ENCODE data around the gene CDC6.

Gene CDC6

DNA sequence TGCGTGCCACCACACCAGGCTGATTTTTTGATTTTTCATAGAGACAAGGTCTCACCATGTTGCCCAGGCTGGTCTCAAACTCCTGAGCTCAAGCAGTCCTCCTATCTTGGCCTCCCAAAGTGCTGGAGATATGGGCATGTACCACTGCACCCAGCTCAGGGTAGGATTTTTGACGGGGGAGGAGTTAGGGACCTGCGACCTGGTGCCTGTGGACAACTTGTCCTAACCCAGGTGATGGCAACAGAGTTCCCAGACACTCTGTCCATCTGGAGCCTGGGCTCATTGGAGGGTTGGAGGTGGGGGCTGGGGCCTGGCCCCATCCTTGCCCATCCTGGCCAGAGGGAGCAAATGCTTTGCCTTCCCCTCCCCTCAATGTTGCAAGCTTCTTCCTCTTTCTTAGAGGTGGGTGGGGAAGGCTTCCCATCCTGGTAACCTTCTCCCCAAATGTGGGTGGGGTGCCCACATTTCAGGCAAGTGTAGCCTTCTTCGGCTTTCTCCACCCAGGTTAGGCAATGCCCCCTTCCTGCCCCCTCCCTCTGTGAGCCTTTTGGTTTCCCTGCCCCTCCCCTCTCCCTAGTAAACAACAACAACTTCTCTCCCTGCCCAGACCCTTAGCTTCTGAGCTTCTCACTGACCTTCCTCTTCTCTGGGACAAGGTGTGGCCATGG lies 46.2 kb downstream of the CDC6 start:
- TF ChIP-seq EP300 (IDR thresholded peaks at IDR 0.05; ENCODE audit: borderline replicate concordance), result no peak
- TF ChIP-seq TCF12 (IDR thresholded peaks at IDR 0.05; ENCODE audit: low read depth), result no peak
- no peak for TF ChIP-seq FOXM1 (IDR thresholded peaks at IDR 0.05; ENCODE audit: borderline replicate concordance, low read depth)
- TF ChIP-seq, protein P1, sequence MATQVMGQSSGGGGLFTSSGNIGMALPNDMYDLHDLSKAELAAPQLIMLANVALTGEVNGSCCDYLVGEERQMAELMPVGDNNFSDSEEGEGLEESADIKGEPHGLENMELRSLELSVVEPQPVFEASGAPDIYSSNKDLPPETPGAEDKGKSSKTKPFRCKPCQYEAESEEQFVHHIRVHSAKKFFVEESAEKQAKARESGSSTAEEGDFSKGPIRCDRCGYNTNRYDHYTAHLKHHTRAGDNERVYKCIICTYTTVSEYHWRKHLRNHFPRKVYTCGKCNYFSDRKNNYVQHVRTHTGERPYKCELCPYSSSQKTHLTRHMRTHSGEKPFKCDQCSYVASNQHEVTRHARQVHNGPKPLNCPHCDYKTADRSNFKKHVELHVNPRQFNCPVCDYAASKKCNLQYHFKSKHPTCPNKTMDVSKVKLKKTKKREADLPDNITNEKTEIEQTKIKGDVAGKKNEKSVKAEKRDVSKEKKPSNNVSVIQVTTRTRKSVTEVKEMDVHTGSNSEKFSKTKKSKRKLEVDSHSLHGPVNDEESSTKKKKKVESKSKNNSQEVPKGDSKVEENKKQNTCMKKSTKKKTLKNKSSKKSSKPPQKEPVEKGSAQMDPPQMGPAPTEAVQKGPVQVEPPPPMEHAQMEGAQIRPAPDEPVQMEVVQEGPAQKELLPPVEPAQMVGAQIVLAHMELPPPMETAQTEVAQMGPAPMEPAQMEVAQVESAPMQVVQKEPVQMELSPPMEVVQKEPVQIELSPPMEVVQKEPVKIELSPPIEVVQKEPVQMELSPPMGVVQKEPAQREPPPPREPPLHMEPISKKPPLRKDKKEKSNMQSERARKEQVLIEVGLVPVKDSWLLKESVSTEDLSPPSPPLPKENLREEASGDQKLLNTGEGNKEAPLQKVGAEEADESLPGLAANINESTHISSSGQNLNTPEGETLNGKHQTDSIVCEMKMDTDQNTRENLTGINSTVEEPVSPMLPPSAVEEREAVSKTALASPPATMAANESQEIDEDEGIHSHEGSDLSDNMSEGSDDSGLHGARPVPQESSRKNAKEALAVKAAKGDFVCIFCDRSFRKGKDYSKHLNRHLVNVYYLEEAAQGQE (IDR thresholded peaks at IDR 0.05; ENCODE audit: low read depth), result no peak
- TF ChIP-seq, protein P2, sequence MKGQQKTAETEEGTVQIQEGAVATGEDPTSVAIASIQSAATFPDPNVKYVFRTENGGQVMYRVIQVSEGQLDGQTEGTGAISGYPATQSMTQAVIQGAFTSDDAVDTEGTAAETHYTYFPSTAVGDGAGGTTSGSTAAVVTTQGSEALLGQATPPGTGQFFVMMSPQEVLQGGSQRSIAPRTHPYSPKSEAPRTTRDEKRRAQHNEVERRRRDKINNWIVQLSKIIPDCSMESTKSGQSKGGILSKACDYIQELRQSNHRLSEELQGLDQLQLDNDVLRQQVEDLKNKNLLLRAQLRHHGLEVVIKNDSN (IDR thresholded peaks at IDR 0.05), result no peak

DNA sequence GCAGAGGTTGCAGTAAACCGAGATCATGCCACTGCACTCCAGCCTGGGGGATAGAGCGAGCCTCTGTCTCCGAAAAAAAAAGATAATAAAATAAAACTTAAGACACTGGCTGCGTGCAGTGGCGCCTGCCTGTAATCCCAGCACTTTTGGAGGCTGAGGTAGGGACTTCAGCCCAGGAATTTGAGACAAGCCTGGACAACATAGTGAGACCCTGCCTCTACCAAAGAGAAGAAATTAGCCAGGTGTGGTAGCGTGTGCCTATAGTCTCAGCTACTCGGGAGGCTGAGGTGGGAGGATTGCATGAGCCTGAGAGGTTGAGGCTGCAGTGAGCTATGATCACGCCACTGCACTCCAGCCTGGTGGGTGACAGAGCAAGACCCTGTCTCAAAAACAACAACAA lies 47.9 kb downstream of the CDC6 start:
- TF ChIP-seq, protein P1 (IDR thresholded peaks at IDR 0.05; ENCODE audit: low read depth), result no peak
- TF ChIP-seq CREB1 (IDR thresholded peaks at IDR 0.05; ENCODE audit: low read depth) (no peak), EP300 (IDR thresholded peaks at IDR 0.05; ENCODE audit: borderline replicate concordance) (no peak)

DNA sequence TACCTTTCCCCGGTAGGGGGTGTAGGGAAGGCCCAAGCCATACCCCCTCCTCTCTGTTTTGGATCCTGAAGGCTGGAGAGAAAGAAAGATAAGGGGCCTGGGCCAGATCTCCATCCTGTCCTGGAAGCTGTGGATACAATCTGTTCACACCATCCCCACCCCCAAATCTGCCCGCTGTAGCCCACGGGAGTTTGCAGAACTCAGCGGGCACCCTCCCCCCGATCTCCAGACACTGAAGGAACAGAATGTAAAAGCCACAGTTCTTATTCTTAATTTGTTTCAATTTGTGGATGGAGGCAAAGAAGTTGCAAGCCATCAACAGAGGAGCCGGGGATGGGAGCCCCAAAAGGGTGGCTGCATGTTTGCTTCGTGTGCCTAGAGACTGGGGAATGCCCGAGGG lies 49.7 kb downstream of the CDC6 start:
- TF ChIP-seq, protein P3, sequence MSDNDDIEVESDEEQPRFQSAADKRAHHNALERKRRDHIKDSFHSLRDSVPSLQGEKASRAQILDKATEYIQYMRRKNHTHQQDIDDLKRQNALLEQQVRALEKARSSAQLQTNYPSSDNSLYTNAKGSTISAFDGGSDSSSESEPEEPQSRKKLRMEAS (IDR thresholded peaks at IDR 0.05), result no peak
- TF ChIP-seq RAD21 (IDR thresholded peaks at IDR 0.05; ENCODE audit: low read depth) (no peak), TAF1 (IDR thresholded peaks at IDR 0.05; ENCODE audit: low read depth) (no peak), NFIC (IDR thresholded peaks at IDR 0.05) (no peak), EP300 (IDR thresholded peaks at IDR 0.05; ENCODE audit: borderline replicate concordance) (no peak), ZBTB7A (IDR thresholded peaks at IDR 0.05; ENCODE audit: low read depth) (no peak), TCF12 (IDR thresholded peaks at IDR 0.05; ENCODE audit: low read depth) (no peak), CREB1 (IDR thresholded peaks at IDR 0.05; ENCODE audit: low read depth) (no peak)
- TF ChIP-seq, protein P2 (IDR thresholded peaks at IDR 0.05), result no peak
- TF ChIP-seq, protein P1 (IDR thresholded peaks at IDR 0.05; ENCODE audit: low read depth), result no peak

DNA sequence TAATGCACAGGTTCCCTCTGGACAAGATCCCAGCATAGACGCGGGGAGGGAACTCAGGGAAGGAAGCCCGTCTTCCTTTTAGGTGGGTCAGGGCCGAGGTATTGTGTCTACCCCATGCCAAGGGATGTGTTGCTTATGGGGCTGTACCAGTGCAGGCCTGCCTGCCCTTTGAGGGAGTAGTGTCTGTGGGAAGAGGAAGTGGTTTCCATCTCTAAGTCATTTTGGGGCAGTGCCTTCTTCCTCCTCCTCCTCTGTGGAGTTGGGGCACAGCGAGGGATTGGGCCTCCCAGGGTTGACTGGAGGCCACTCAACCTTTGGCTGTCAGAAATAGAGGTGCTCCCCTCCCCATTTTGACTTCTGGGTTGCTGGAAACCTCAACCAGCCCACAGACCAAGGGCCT lies 50.4 kb downstream of the CDC6 start:
- TF ChIP-seq FOXM1 (IDR thresholded peaks at IDR 0.05; ENCODE audit: borderline replicate concordance, low read depth) (no peak), RAD21 (IDR thresholded peaks at IDR 0.05; ENCODE audit: low read depth) (no peak), CREB1 (IDR thresholded peaks at IDR 0.05; ENCODE audit: low read depth) (no peak), TEAD4 (IDR thresholded peaks at IDR 0.05) (no peak)
- TF ChIP-seq, protein P2 (IDR thresholded peaks at IDR 0.05), result no peak
- TF ChIP-seq, protein P1 (IDR thresholded peaks at IDR 0.05; ENCODE audit: low read depth), result no peak
